ENCODE data around the gene CCP110.

Gene CCP110

GRCh38 chr16:19582050-19582831 is 58.5 kb downstream of the CCP110 start:
- 94% methylated on average over 9 of the region's 10 CpGs for WGBS
- Histone ChIP-seq H3K9me3 (ENCODE audit: insufficient read depth, low read depth, low read length) (peaks cover 8% of the 10 kb centered on the region), H3K27ac (ENCODE audit: low read depth, low read length) (no peak overlapping the region), H3K36me3 (ENCODE audit: insufficient read depth, low read length) (peaks cover 74% of the 10 kb centered on the region), H3K9ac (ENCODE audit: low read depth, low read length) (no peak overlapping the region), H3K4me3 (ENCODE audit: low read length) (no peak overlapping the region), H3K27me3 (ENCODE audit: insufficient read depth, low read length) (no peaks in the 10 kb centered on the region), H3K4me1 (ENCODE audit: insufficient read depth, low read length) (no peaks in the 10 kb centered on the region)

- H3K4me1 ChIP-seq (ENCODE audit: insufficient read depth, low read length) = no peaks in the 10 kb centered on the region
- no peaks in the 10 kb centered on the region for H3K27me3 ChIP-seq (ENCODE audit: insufficient read depth, low read length)
- H3K9me3 ChIP-seq (ENCODE audit: insufficient read depth, low read depth, low read length) = peaks cover 8% of the 10 kb centered on the region
- WGBS = 60% methylated on average over 4 of the region's 5 CpGs
- H3K4me3 ChIP-seq (ENCODE audit: low read length) = no peak overlapping the region
- H3K9ac ChIP-seq (ENCODE audit: low read depth, low read length) = no peak overlapping the region
- H3K36me3 ChIP-seq (ENCODE audit: insufficient read depth, low read length) = peaks cover 61% of the 10 kb centered on the region
- no peak overlapping the region for H3K27ac ChIP-seq (ENCODE audit: low read depth, low read length)
Measured at GRCh38 chr16:19583665-19584300, 60.0 kb downstream of the CCP110 start.

- H3K9ac ChIP-seq (ENCODE audit: low read depth, low read length) = no peak overlapping the region
- H3K4me3 ChIP-seq (ENCODE audit: low read length) = no peak overlapping the region
- H3K9me3 ChIP-seq (ENCODE audit: insufficient read depth, low read depth, low read length) = no peaks in the 10 kb centered on the region
- H3K27me3 ChIP-seq (ENCODE audit: insufficient read depth, low read length) = no peaks in the 10 kb centered on the region
- 96% methylated on average over 5 of the region's 5 CpGs for WGBS
- no peaks in the 10 kb centered on the region for H3K4me1 ChIP-seq (ENCODE audit: insufficient read depth, low read length)
- H3K27ac ChIP-seq (ENCODE audit: low read depth, low read length) = no peak overlapping the region
- peaks cover 40% of the 10 kb centered on the region for H3K36me3 ChIP-seq (ENCODE audit: insufficient read depth, low read length)
Measured at GRCh38 chr16:19588661-19589060, 64.9 kb downstream of the CCP110 start.

GRCh38 chr16:19589106-19589505 is 65.4 kb downstream of the CCP110 start:
- H3K9me3 ChIP-seq (ENCODE audit: insufficient read depth, low read depth, low read length) = no peaks in the 10 kb centered on the region
- no peak overlapping the region for H3K27ac ChIP-seq (ENCODE audit: low read depth, low read length)
- WGBS = 95% methylated on average over 5 of the region's 5 CpGs

GRCh38 chr16:19589771-19590302 is 66.1 kb downstream of the CCP110 start:
- WGBS = 94% methylated on average over 4 of the region's 8 CpGs
- H3K27me3 ChIP-seq (ENCODE audit: insufficient read depth, low read length) = no peaks in the 10 kb centered on the region
- no peak overlapping the region for H3K9ac ChIP-seq (ENCODE audit: low read depth, low read length)
- H3K4me1 ChIP-seq (ENCODE audit: insufficient read depth, low read length) = peaks cover 4% of the 10 kb centered on the region; the same call in 1 of the 2 replicates
- no peak overlapping the region for H3K4me3 ChIP-seq (ENCODE audit: low read length)
- H3K36me3 ChIP-seq (ENCODE audit: insufficient read depth, low read length) = peaks cover 33% of the 10 kb centered on the region
- no peaks in the 10 kb centered on the region for H3K9me3 ChIP-seq (ENCODE audit: insufficient read depth, low read depth, low read length)
- H3K27ac ChIP-seq (ENCODE audit: low read depth, low read length) = no peak overlapping the region

More at GRCh38 chr16:19589106-19589505, 65.4 kb downstream of the CCP110 start:
- no peak overlapping the region for H3K4me3 ChIP-seq (ENCODE audit: low read length)
- no peak overlapping the region for H3K9ac ChIP-seq (ENCODE audit: low read depth, low read length)
- no peaks in the 10 kb centered on the region for H3K27me3 ChIP-seq (ENCODE audit: insufficient read depth, low read length)
- H3K36me3 ChIP-seq (ENCODE audit: insufficient read depth, low read length) = peaks cover 36% of the 10 kb centered on the region
- no peaks in the 10 kb centered on the region for H3K4me1 ChIP-seq (ENCODE audit: insufficient read depth, low read length)

- no peak overlapping the region for H3K27ac ChIP-seq (ENCODE audit: low read depth, low read length)
Measured at GRCh38 chr16:19595043-19595767, 71.5 kb downstream of the CCP110 start.

GRCh38 chr16:19598805-19599510 is 75.2 kb downstream of the CCP110 start:
- WGBS = 79% methylated on average over 6 of the region's 6 CpGs

More at GRCh38 chr16:19595043-19595767, 71.5 kb downstream of the CCP110 start:
- Histone ChIP-seq H3K4me3 (ENCODE audit: low read length) (no peak overlapping the region), H3K9ac (ENCODE audit: low read depth, low read length) (0 out of 2 replicates have a peak overlapping the region, but pooled peaks have one; percentile 0), H3K9me3 (ENCODE audit: insufficient read depth, low read depth, low read length) (no peaks in the 10 kb centered on the region), H3K4me1 (ENCODE audit: insufficient read depth, low read length) (peaks cover 5% of the 10 kb centered on the region; the same call in 1 of the 2 replicates), H3K27me3 (ENCODE audit: insufficient read depth, low read length) (no peaks in the 10 kb centered on the region), H3K36me3 (ENCODE audit: insufficient read depth, low read length) (peaks cover 29% of the 10 kb centered on the region)
- 90% methylated on average over 19 of the region's 19 CpGs for whole genome bisulfite sequencing

GRCh38 chr16:19599968-19600716 is 76.4 kb downstream of the CCP110 start:
- H3K9me3 ChIP-seq (ENCODE audit: insufficient read depth, low read depth, low read length) = no peaks in the 10 kb centered on the region
- no peaks in the 10 kb centered on the region for H3K27me3 ChIP-seq (ENCODE audit: insufficient read depth, low read length)
- WGBS = 94% methylated on average over 5 of the region's 5 CpGs
- H3K4me3 ChIP-seq (ENCODE audit: low read length) = no peak overlapping the region
- H3K9ac ChIP-seq (ENCODE audit: low read depth, low read length) = no peak overlapping the region
- H3K4me1 ChIP-seq (ENCODE audit: insufficient read depth, low read length) = no peaks in the 10 kb centered on the region
- no peak overlapping the region for H3K27ac ChIP-seq (ENCODE audit: low read depth, low read length)
- peaks cover 21% of the 10 kb centered on the region for H3K36me3 ChIP-seq (ENCODE audit: insufficient read depth, low read length)

More at GRCh38 chr16:19598805-19599510, 75.2 kb downstream of the CCP110 start:
- Histone ChIP-seq H3K4me3 (ENCODE audit: low read length) (no peak overlapping the region), H3K4me1 (ENCODE audit: insufficient read depth, low read length) (peaks cover 5% of the 10 kb centered on the region; the same call in 1 of the 2 replicates), H3K9ac (ENCODE audit: low read depth, low read length) (no peak overlapping the region), H3K9me3 (ENCODE audit: insufficient read depth, low read depth, low read length) (no peaks in the 10 kb centered on the region), H3K27me3 (ENCODE audit: insufficient read depth, low read length) (no peaks in the 10 kb centered on the region), H3K36me3 (ENCODE audit: insufficient read depth, low read length) (peaks cover 24% of the 10 kb centered on the region), H3K27ac (ENCODE audit: low read depth, low read length) (no peak overlapping the region)

- no peak overlapping the region for H3K9ac ChIP-seq (ENCODE audit: low read depth, low read length)
- H3K36me3 ChIP-seq (ENCODE audit: insufficient read depth, low read length) = peaks cover 28% of the 10 kb centered on the region
- H3K9me3 ChIP-seq (ENCODE audit: insufficient read depth, low read depth, low read length) = no peaks in the 10 kb centered on the region; the same call in 1 of the 2 replicates
- no peak overlapping the region for H3K4me3 ChIP-seq (ENCODE audit: low read length)
- no peaks in the 10 kb centered on the region for H3K4me1 ChIP-seq (ENCODE audit: insufficient read depth, low read length)
- no peak overlapping the region for H3K27ac ChIP-seq (ENCODE audit: low read depth, low read length)
- no peaks in the 10 kb centered on the region for H3K27me3 ChIP-seq (ENCODE audit: insufficient read depth, low read length)
- 78% methylated on average over 13 of the region's 13 CpGs for WGBS
Measured at GRCh38 chr16:19601083-19601976, 77.6 kb downstream of the CCP110 start.

Measured in HUES64 (cell line).